ENCODE results near the gene PTPRN2. TPM values are rescaled to one million over a fixed set of nuclear protein-coding genes. Genes with fewer than 3 reads are reported as not detected.

The PTPRN2 gene
- polyA plus RNA-seq, 1 experiment: 0.02 TPM

- no peak for DNase-seq (ENCODE audit: low read depth, low spot score)
- ChIA-PET POLR2A (no interaction called here), CTCF (no interaction called here)
- H3K9me3 ChIP-seq (ENCODE audit: control insufficient read depth, insufficient read depth, low read length): peaks cover 78% of the 10 kb centered on the region
- TF ChIP-seq CTCF (IDR thresholded peaks at IDR 0.05; ENCODE audit: low read depth, low read length): no peak
- no peaks in the 10 kb centered on the region for H3K27me3 ChIP-seq (ENCODE audit: control insufficient read depth, insufficient read depth, low read length)
- H3K4me3 ChIP-seq (ENCODE audit: low read depth, low read length): no peak overlapping the region
- H3K27ac ChIP-seq (ENCODE audit: low read depth, low read length): no peak overlapping the region
Measured at GRCh38 chr7:157709531-157710251, 877.9 kb downstream of the PTPRN2 start.

- H3K27ac ChIP-seq (ENCODE audit: low read depth, low read length): no peak overlapping the region
- H3K4me3 ChIP-seq (ENCODE audit: low read depth, low read length): no peak overlapping the region
- DNase-seq (ENCODE audit: low read depth, low spot score): no peak
- CTCF ChIA-PET: no interaction called here
- H3K9me3 ChIP-seq (ENCODE audit: control insufficient read depth, insufficient read depth, low read length): peaks cover 77% of the 10 kb centered on the region
- H3K27me3 ChIP-seq (ENCODE audit: control insufficient read depth, insufficient read depth, low read length): no peaks in the 10 kb centered on the region
- POLR2A ChIA-PET: no interaction called here
- TF ChIP-seq CTCF (IDR thresholded peaks at IDR 0.05; ENCODE audit: low read depth, low read length): no peak
Measured at GRCh38 chr7:157708919-157709295, 878.7 kb downstream of the PTPRN2 start.

- Histone ChIP-seq H3K9me3 (ENCODE audit: control insufficient read depth, insufficient read depth, low read length) (peaks cover 78% of the 10 kb centered on the region), H3K4me3 (ENCODE audit: low read depth, low read length) (no peak overlapping the region), H3K27me3 (ENCODE audit: control insufficient read depth, insufficient read depth, low read length) (no peaks in the 10 kb centered on the region), H3K27ac (ENCODE audit: low read depth, low read length) (no peak overlapping the region)
- DNase-seq (ENCODE audit: low read depth, low spot score): no peak
- ChIA-PET CTCF (no interaction called here), POLR2A (no interaction called here)
- TF ChIP-seq CTCF (IDR thresholded peaks at IDR 0.05; ENCODE audit: low read depth, low read length): no peak
Measured at GRCh38 chr7:157707983-157708918, 879.4 kb downstream of the PTPRN2 start.

- POLR2A ChIA-PET: no interaction called here
- no peak for DNase-seq (ENCODE audit: low read depth, low spot score)
- Histone ChIP-seq H3K4me3 (ENCODE audit: low read depth, low read length) (no peak overlapping the region), H3K27me3 (ENCODE audit: control insufficient read depth, insufficient read depth, low read length) (no peaks in the 10 kb centered on the region), H3K27ac (ENCODE audit: low read depth, low read length) (no peak overlapping the region), H3K9me3 (ENCODE audit: control insufficient read depth, insufficient read depth, low read length) (peaks cover 80% of the 10 kb centered on the region)
- CTCF ChIA-PET: no interaction called here
- no peak for TF ChIP-seq CTCF (IDR thresholded peaks at IDR 0.05; ENCODE audit: low read depth, low read length)
Measured at GRCh38 chr7:157704365-157704764, 883.3 kb downstream of the PTPRN2 start.
